Measurements from ENCODE around the gene FURIN. TPM values are rescaled to one million over a fixed set of nuclear protein-coding genes. Genes with fewer than 3 reads are reported as not detected.
A peak's percentile ranks its signal among the peaks of the same experiment; 100 is the strongest.

The FURIN gene
- total and polyA plus RNA-seq, 2 of the 4 experiments (the other 2 are of a cell fraction), result 34.8 to 54.3 TPM

DNA sequence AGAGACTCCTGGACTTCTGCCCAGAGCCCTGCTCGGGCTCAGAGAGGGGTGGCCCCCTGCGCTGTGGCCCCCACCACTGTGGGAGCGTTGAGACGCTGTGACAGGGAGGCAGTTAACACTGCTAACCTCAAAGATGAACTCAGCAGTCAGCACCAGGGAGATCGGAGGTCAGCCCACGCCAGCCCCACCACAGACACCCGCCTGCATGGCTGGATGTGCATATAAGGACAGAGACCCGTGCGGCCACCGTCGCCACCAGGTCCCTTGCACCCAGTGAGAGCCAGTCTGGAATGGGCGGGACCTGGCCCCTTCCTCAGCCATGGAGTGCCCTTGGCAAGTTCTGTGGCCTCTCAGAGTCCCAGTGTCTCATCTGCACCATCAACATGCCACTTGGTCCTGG, 48.5 kb upstream of the FURIN start:
- no TSS peak for BruUV-seq (replicated peaks)
- H4K8ac ChIP-seq (ENCODE audit: low read depth in 2 of 2, low read length in 2 of 2), result no peak overlapping the region
- no peak for ATAC-seq (ENCODE audit: low read depth)
- no peaks in the 10 kb centered on the region for H3K36me3 ChIP-seq (ENCODE audit: control insufficient read depth, insufficient read depth, low read length)
- no peak overlapping the region for H2BK15ac ChIP-seq (ENCODE audit: low read depth, low read length)
- no peak overlapping the region for H3K4me2 ChIP-seq (ENCODE audit: low read depth, low read length)
- intact Hi-C loops (cut with micrococcal nuclease) (no loop called here), in situ Hi-C loops (cut with MboI; ENCODE audit: low sequenced_read_pairs) (no loop called here), dilution Hi-C loops (cut with HindIII; ENCODE audit: low sequenced_read_pairs, unreplicated experiment) (no loop called here)
- no peak overlapping the region for H2BK5ac ChIP-seq (ENCODE audit: low read depth, low read length, poor library complexity, severe bottlenecking)
- H3K79me1 ChIP-seq (ENCODE audit: low read depth in 1 of 2, low read length in 2 of 2), result no peaks in the 10 kb centered on the region
- H3K27me3 ChIP-seq (ENCODE audit: control insufficient read depth, insufficient read depth, low read length), result peaks cover 15% of the 10 kb centered on the region
- H2BK20ac ChIP-seq (ENCODE audit: low read depth, low read length), result no peak overlapping the region
- TF ChIP-seq, protein P1, sequence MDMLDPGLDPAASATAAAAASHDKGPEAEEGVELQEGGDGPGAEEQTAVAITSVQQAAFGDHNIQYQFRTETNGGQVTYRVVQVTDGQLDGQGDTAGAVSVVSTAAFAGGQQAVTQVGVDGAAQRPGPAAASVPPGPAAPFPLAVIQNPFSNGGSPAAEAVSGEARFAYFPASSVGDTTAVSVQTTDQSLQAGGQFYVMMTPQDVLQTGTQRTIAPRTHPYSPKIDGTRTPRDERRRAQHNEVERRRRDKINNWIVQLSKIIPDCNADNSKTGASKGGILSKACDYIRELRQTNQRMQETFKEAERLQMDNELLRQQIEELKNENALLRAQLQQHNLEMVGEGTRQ (IDR thresholded peaks at IDR 0.05; ENCODE audit: low read depth, low read length), result no peak
- no peak for TF ChIP-seq FOS (IDR thresholded peaks at IDR 0.05; ENCODE audit: low read depth, low read length)
- no peaks in the 10 kb centered on the region for H3K9me1 ChIP-seq (ENCODE audit: insufficient read depth, low read length)
- no peak overlapping the region for H3K4me3 ChIP-seq (ENCODE audit: insufficient read depth, low read depth, low read length)
- ChIA-PET POLR2A (ENCODE audit: unreplicated experiment) (no interaction called here), CTCF (no interaction called here)
- no peak overlapping the region for H3K18ac ChIP-seq (ENCODE audit: low read depth, low read length)
- no peak overlapping the region for H3K23ac ChIP-seq (ENCODE audit: low read depth, low read length)
- no peak overlapping the region for H3K56ac ChIP-seq (ENCODE audit: extremely low read depth, insufficient read depth, low read length)
- H3K9me3 ChIP-seq (ENCODE audit: control insufficient read depth, insufficient read depth, low read length), result no peaks in the 10 kb centered on the region
- no peak overlapping the region for H3K9ac ChIP-seq (ENCODE audit: low read depth, low read length)
- no peaks in the 10 kb centered on the region for H4K20me1 ChIP-seq (ENCODE audit: insufficient read depth, low read length)
- no peak overlapping the region for H2AK9ac ChIP-seq (replicated peaks; ENCODE audit: low read depth, low read length, poor library complexity)
- WGBS, 2 experiments (ENCODE audit: extremely low coverage in 2 of 2, insufficient read length in 1 of 2), result 76% methylated on average over 9 of the region's 12 CpGs; no CpG with 5 or more reads in 1 of the 2 experiments
- no peak overlapping the region for H2BK120ac ChIP-seq (ENCODE audit: low read depth, low read length)
- no peak for DNase-seq
- H3K27ac ChIP-seq (ENCODE audit: insufficient read depth, low read length), result no peak overlapping the region
- H4K5ac ChIP-seq (ENCODE audit: low read depth, low read length), result no peak overlapping the region
- H3K4ac ChIP-seq (ENCODE audit: low read depth, low read length), result no peak overlapping the region
- H4K91ac ChIP-seq (ENCODE audit: insufficient read depth, low read depth, low read length), result no peak overlapping the region
- H3K14ac ChIP-seq (replicated peaks; ENCODE audit: low read depth, low read length), result no peak overlapping the region
- peak overlapping the region; percentile 15 for H2AFZ ChIP-seq (replicated peaks; ENCODE audit: low read length, poor library complexity)
- no peaks in the 10 kb centered on the region for H3K4me1 ChIP-seq (ENCODE audit: control insufficient read depth, insufficient read depth, low read length)
- no peak overlapping the region for H2AK5ac ChIP-seq (ENCODE audit: low read depth, low read length)

All from IMR-90 (cell line).